Endothelial cell of umbilical vein (primary cell): ENCODE data around the gene SCN4A. TPM values are rescaled to one million over a fixed set of nuclear protein-coding genes. Genes with fewer than 3 reads are reported as not detected.

Experiments used
- BruUV-seq: library from RNA; stranded (reverse); fragments of 400-500 nt; replicated peaks from 2 replicates; lab custom pipeline; 2021; lab: Mats Ljungman, UMichigan
- CTCF ChIA-PET: fragments of 300-600, 350-600 bp; sonication (Branson Sonifier 250); formaldehyde crosslinking; loops from one replicate; lab custom pipeline; 2021; ENCODE audit warnings: antibody characterized with exemption, inconsistent platforms; lab: Charles Lee
- POLR2A ChIA-PET: fragments of 300-600, 350-600 bp; sonication (Branson Sonifier 250); formaldehyde crosslinking; loops from one replicate; lab custom pipeline; 2021; ENCODE audit warnings: antibody characterized with exemption, inconsistent platforms; lab: Charles Lee
- DNase-seq: peaks from one replicate; pipeline ENCODE4 v3.0.0-alpha.2; 2011; ENCODE audit warnings: low read depth, low spot score
- FAIRE-seq: peaks from 2 replicates; lab custom pipeline; 2011; peaks lifted over from hg19 to GRCh38; lab: Jason Lieb, UNC
- H2AFZ ChIP-seq: 2 replicates; pipeline ENCODE4 v1.6.0; 2012; ENCODE audit warnings: low read depth, low read length, control low read depth, inconsistent platforms
- H3K27ac ChIP-seq: 2 replicates; pipeline ENCODE4 v1.5.1; 2011; ENCODE audit warnings: low read depth, mild to moderate bottlenecking, control low read depth, low read length, moderate library complexity; ENCODE audit not compliant: insufficient read depth
- H3K27me3 ChIP-seq, 2 experiments: 2 replicates each; pipeline versions ENCODE4 v1.6.0 to v1.6.1; 2011; ENCODE audit warnings: low read length in 2 of 2, mixed read lengths in 1 of 2; ENCODE audit not compliant: control insufficient read depth in 2 of 2, insufficient read depth in 2 of 2
- H3K36me3 ChIP-seq, 2 experiments: 2 replicates in 1 of 2; 3 replicates in 1 of 2; pipeline ENCODE4 v1.5.1; 2011; ENCODE audit warnings: low read length in 2 of 2, mild to moderate bottlenecking in 1 of 2, moderate library complexity in 1 of 2; ENCODE audit not compliant: control insufficient read depth in 2 of 2, insufficient read depth in 2 of 2; ENCODE audit errors: extremely low read depth in 1 of 2
- H3K4me1 ChIP-seq: 3 replicates; pipeline ENCODE4 v1.5.1; 2011; ENCODE audit warnings: mild to moderate bottlenecking, low read length; ENCODE audit not compliant: control insufficient read depth, insufficient read depth; ENCODE audit errors: extremely low read depth
- H3K4me2 ChIP-seq: 2 replicates; pipeline ENCODE4 v1.6.1; 2011; ENCODE audit warnings: low read length, control low read depth, mixed read lengths; ENCODE audit not compliant: insufficient read depth
- H3K4me3 ChIP-seq, 3 experiments: fragments of 200-600 bp in 1 of 3; sonication (generic), shearing (Covaris generic) in 1 of 3; replicated peaks in 1 of 3; 2 replicates each; pipeline ENCODE4 v1.5.1; 2011 to 2016; ENCODE audit warnings: control low read depth in 3 of 3, low read length in 3 of 3, mild to moderate bottlenecking in 2 of 3, inconsistent platforms in 1 of 3, low read depth in 1 of 3, moderate library complexity in 1 of 3; ENCODE audit not compliant: insufficient read depth in 1 of 3
- H3K79me2 ChIP-seq: 2 replicates; pipeline ENCODE4 v1.6.0; 2012; ENCODE audit warnings: low read length, inconsistent platforms; ENCODE audit not compliant: control insufficient read depth, insufficient read depth
- H3K9ac ChIP-seq: replicated peaks from 2 replicates; pipeline ENCODE3; 2011; ENCODE audit warnings: low read length, control low read depth; ENCODE audit not compliant: insufficient read depth; ENCODE audit errors: extremely low read depth
- H3K9me1 ChIP-seq: replicated peaks from 3 replicates; pipeline ENCODE4 v1.6.0; 2011; ENCODE audit warnings: mild to moderate bottlenecking, low read length; ENCODE audit not compliant: control insufficient read depth, insufficient read depth; ENCODE audit errors: extremely low read depth
- H3K9me3 ChIP-seq: replicated peaks from 2 replicates; pipeline ENCODE4 v1.5.1; 2012; ENCODE audit warnings: low read length, inconsistent platforms; ENCODE audit not compliant: control insufficient read depth, insufficient read depth
- H4K20me1 ChIP-seq: replicated peaks from 2 replicates; pipeline ENCODE3; 2011; ENCODE audit warnings: mild to moderate bottlenecking, low read length; ENCODE audit not compliant: control insufficient read depth, insufficient read depth; ENCODE audit errors: extremely low read depth
- CTCF ChIP-seq, 2 donors: IDR thresholded peaks; 1 replicate in 1 of 2; 2 replicates in 1 of 2; pipeline ENCODE4 v1.5.1; 2011; ENCODE audit warnings: low read length in 2 of 2, mild to moderate bottlenecking in 2 of 2, moderate library complexity in 2 of 2, control low read depth in 1 of 2, inconsistent platforms in 1 of 2, low read depth in 1 of 2; ENCODE audit not compliant: insufficient read depth in 1 of 2; ENCODE audit errors: extremely low read depth in 1 of 2
- EZH2 ChIP-seq: IDR thresholded peaks from 2 replicates; pipeline ENCODE4 v1.6.1; 2012; ENCODE audit warnings: borderline replicate concordance, low read depth, mild to moderate bottlenecking, moderate library complexity, low read length, inconsistent platforms; ENCODE audit not compliant: severe bottlenecking
- FOS ChIP-seq: IDR thresholded peaks from 2 replicates; pipeline ENCODE4 v1.6.1; 2011; ENCODE audit warnings: mild to moderate bottlenecking, low read length, moderate library complexity, borderline replicate concordance; ENCODE audit not compliant: insufficient read depth
- GATA2 ChIP-seq: IDR thresholded peaks from 2 replicates; pipeline ENCODE4 v1.7.0; 2011; ENCODE audit warnings: low read depth, mild to moderate bottlenecking, moderate library complexity, mixed read lengths, low read length; ENCODE audit not compliant: insufficient read length, insufficient read depth
- JUN ChIP-seq: IDR thresholded peaks from 2 replicates; pipeline ENCODE4 v1.6.1; 2011; ENCODE audit warnings: borderline replicate concordance, low read depth; ENCODE audit not compliant: insufficient read length, insufficient read depth
- MAX ChIP-seq: IDR thresholded peaks from 2 replicates; pipeline ENCODE4 v1.6.1; 2011; ENCODE audit not compliant: insufficient read depth, insufficient read length
- MYC ChIP-seq: IDR thresholded peaks from one replicate; pipeline ENCODE4 v1.6.1; 2011; ENCODE audit warnings: mild to moderate bottlenecking, low read depth, low read length
- POLR2A ChIP-seq: IDR thresholded peaks from 2 replicates; pipeline ENCODE4 v1.6.1; 2012; ENCODE audit warnings: low read depth, mild to moderate bottlenecking, control low read depth, low read length
- POLR2AphosphoS5 ChIP-seq: IDR thresholded peaks from 2 replicates; pipeline ENCODE4 v1.6.1; 2012; ENCODE audit warnings: low read depth, mild to moderate bottlenecking, control low read depth, low read length, moderate library complexity; ENCODE audit not compliant: insufficient read depth
- dilution Hi-C: fragments of 300-500 bp; cut with MboI; formaldehyde crosslinking; loops from one replicate; pipeline ENCODE4 v1.15.0; 2019; ENCODE audit warnings: low sequenced_read_pairs; ENCODE audit not compliant: extremely low pct_ligation_motif_present
- intact Hi-C: fragments of 100-400 bp; cut with micrococcal nuclease; formaldehyde crosslinking; loops from one replicate; pipeline ENCODE4 v1.10.0; 2022
- polyA plus RNA-seq, 4 experiments: library from polyadenylated mRNA; depleted of rRNA in 3 of 4; stranded (reverse) in 3 of 4; unstranded in 1 of 4; fragments of >200 nt; gene quantifications; 2 replicates each; pipeline versions ENCODE4 v1.2.1 to v1.2.3, GENCODE V29; 2011 to 2012; ENCODE audit warnings: missing spikeins in 1 of 4
- total RNA-seq: library from RNA; stranded (reverse); gene quantifications from 2 replicates; pipeline ENCODE4 v1.2.3, GENCODE V29; 2021

The SCN4A gene
- total and polyA plus RNA-seq, 2 donors (not counting 3 experiments of a cell fraction or from before 2014, with no cell fraction given) = 0.01 to 0.40 TPM

GRCh38 chr17:63960006-63960405, 12.7 kb downstream of the SCN4A start:
- Histone ChIP-seq H3K27me3 (no peaks in the 10 kb centered on the region), H4K20me1 (no peaks in the 10 kb centered on the region), H3K4me1 (no peaks in the 10 kb centered on the region), H2AFZ (no peak overlapping the region), H3K79me2 (no peaks in the 10 kb centered on the region), H3K9ac (no peak overlapping the region), H3K4me3 (no peak overlapping the region), H3K9me3 (no peaks in the 10 kb centered on the region), H3K36me3 (no peaks in the 10 kb centered on the region), H3K27ac (no peak overlapping the region), H3K4me2 (no peak overlapping the region), H3K9me1 (no peaks in the 10 kb centered on the region)
- intact Hi-C loops (no loop called here), dilution Hi-C loops (no loop called here)
- POLR2A ChIA-PET = no interaction called here
- TF ChIP-seq EZH2 (no peak), FOS (no peak), GATA2 (no peak), CTCF (IDR thresholded peaks at IDR 0.05; ENCODE audit: extremely low read depth in 1 of 2, insufficient read depth in 1 of 2, low read depth in 1 of 2, low read length in 2 of 2) (no peak), POLR2AphosphoS5 (no peak), JUN (no peak), MYC (no peak), MAX (no peak), POLR2A (no peak)
- CTCF ChIA-PET = interaction anchor here (2.4 to 7.0 kb wide), 2 partner anchors 9 to 14 kb away, joined by 8 to 50 read pairs; no protein-coding TSS in a partner anchor
- DNase-seq (no peak), FAIRE-seq (no peak)
- no TSS peak for BruUV-seq
